HG02759 (cell line): ENCODE measurements around the gene CHRND.

ENCODE experiments used
- ATAC-seq: cut with Tn5 transposase; IDR thresholded peaks from one replicate; pipeline ENCODE4 v1.9.1; 2021; ENCODE audit warnings: mild to moderate bottlenecking, moderate library complexity; ENCODE audit not compliant: unreplicated experiment

CHRND gene

GRCh38 chr2:232541195-232541960 is 15.4 kb downstream of the CHRND start:
- no peak for ATAC-seq

DNA sequence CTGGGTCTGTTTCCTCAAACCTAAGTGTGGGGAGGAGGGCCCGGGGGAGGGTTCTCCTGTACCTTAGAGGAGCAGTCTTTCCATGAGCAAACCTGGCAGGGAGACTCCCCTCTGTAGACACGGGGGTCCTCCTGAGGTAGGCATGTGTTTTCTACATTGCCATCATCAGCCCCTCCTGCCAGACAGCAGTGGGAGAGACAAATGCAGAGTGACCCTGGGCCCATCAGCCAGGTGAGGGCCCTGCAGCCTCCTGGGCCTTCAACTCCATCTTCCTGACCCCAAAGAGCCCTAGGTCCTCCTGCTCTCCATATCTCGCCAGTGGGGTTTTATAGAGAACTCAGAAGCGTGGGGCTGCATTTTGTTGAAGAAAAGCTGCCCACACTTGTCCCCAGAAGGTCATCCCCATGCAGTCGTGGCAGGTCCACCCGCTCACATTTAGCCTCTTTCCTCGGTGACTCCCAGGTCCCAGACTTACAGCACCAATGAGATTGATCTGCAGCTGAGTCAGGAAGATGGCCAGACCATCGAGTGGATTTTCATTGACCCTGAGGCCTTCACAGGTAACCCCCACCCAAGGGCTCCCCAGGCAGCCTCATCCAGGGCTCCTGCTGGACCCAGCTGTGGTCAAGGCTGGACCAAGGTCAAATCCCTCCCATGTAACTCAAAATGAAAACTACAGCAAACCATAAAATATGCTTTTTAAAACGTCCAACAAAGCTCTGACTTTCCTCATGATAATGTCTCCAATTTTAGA is 16.2 kb downstream of the CHRND start:
- no peak for ATAC-seq

DNA sequence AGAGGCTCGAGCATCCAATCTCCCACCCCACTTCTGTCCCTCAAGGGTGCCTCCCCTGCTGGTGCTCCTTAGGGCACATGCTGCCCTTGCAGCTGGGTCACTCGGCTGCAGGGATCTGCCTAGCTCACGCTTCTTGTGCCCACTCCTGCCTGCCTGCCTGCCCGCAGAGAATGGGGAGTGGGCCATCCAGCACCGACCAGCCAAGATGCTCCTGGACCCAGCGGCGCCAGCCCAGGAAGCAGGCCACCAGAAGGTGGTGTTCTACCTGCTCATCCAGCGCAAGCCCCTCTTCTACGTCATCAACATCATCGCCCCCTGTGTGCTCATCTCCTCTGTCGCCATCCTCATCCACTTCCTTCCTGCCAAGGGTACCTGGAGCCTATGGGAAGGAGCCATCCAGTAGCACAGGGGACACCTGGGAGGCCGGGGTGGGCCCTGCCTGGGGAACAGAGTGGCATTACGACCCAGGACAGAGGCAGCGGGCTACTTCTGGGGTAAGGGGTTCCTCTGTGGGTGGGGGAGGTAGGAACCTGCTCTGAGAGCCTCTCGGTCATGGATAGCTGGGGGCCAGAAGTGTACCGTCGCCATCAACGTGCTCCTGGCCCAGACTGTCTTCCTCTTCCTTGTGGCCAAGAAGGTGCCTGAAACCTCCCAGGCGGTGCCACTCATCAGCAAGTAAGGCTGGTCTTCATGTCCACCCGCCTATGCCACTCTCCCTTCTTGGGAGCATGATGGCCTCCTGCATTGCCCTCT is 16.9 kb downstream of the CHRND start:
- ATAC-seq: no peak

DNA sequence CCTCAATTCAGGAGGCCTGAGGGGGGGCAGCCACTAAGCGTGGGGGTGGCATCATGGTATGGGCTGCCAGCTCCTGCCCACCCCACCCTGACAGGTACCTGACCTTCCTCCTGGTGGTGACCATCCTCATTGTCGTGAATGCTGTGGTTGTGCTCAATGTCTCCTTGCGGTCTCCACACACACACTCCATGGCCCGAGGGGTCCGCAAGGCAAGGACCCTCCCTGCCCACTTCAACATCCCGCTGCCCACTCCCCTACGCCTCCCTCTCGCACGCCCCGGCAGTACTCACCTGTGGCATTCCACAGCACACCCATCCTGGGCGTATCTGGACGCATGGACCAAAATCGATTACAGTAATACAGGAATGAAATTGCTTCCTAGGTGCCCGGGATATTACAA is 17.5 kb downstream of the CHRND start:
- no peak for ATAC-seq

- ATAC-seq: no peak
These were observed 18.1 kb downstream of the CHRND start for GRCh38 chr2:232543928-232544631.

- no peak for ATAC-seq
These were observed 18.7 kb downstream of the CHRND start for GRCh38 chr2:232544674-232545073.

GRCh38 chr2:232545511-232546375 is 19.8 kb downstream of the CHRND start:
- no peak for ATAC-seq

- no peak for ATAC-seq
These were observed 22.0 kb downstream of the CHRND start for GRCh38 chr2:232547991-232548390.

GRCh38 chr2:232549655-232550353 is 23.8 kb downstream of the CHRND start:
- ATAC-seq: no peak

GRCh38 chr2:232550354-232551249 is 24.6 kb downstream of the CHRND start, which contains the start of the genes EIF4E2 and TIGD1:
EIF4E2 (plus strand) TSS chr2:232550689; CDS start chr2:232550725, 36 bp downstream.
TIGD1 (minus strand) TSS chr2:232550557; CDS start chr2:232549882, 675 bp downstream.
- peak; percentile 96 for ATAC-seq

- no peak for ATAC-seq
These were observed 25.3 kb downstream of the CHRND start for GRCh38 chr2:232551250-232551638.

GRCh38 chr2:232551776-232552175 is 25.8 kb downstream of the CHRND start:
- ATAC-seq: no peak

DNA sequence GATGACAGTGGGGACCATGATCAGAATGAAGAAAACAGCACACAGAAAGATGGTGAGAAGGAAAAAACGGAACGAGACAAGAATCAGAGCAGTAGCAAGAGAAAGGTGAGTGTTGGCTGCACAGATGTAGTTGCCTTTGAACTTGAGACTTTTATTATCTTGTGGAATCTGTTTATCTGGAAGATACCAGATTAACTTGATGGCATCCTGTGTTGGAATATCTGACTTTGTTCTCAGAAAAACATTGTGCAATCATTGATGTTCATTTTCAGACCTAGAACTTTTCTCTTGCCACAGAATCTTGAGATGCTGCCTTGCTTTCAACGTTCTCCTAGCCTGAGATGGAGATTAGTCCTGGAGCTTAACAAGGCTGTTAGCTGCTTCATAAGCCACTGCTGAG is 30.5 kb downstream of the CHRND start:
- no peak for ATAC-seq

- ATAC-seq: no peak
These were observed 36.7 kb downstream of the CHRND start for GRCh38 chr2:232562515-232563151.

DNA sequence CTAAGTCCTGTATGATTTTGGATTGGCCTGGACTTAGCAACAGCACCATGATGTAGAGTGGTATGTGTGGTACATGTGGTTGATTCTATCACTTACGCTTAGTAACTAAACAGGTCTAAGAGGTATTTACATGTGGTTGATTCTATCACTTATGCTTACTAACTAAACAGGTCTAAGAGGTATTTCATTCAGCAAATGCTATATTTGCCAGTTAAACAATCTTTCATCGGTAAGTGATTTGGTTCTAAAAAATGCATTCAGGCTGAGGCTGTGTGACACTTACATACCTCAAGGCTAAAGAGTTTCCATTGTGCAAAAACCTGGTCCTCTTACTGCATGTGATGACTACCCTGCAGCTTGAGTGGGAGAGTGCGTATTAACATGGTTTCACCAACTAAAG is 37.6 kb downstream of the CHRND start:
- no peak for ATAC-seq

GRCh38 chr2:232567721-232568120 is 41.8 kb downstream of the CHRND start:
- ATAC-seq: no peak

GRCh38 chr2:232568161-232568560 is 42.2 kb downstream of the CHRND start:
- no peak for ATAC-seq

GRCh38 chr2:232569541-232569940 is 43.6 kb downstream of the CHRND start:
- ATAC-seq: no peak
